GM13976 (cell line): ENCODE data around the gene LSMEM2.
"Not testable (repeated sequence)": the region's sequence is repeated elsewhere in the genome, so short reads cannot be mapped to it uniquely, and the experiment has no call there.

ENCODE experiments used
- DNase-seq: peaks from one replicate; pipeline ENCODE4 v3.0.0; 2012; ENCODE audit warnings: low spot score
- in situ Hi-C: fragments of 300-500 bp; cut with MboI; formaldehyde crosslinking; loops from one replicate; pipeline ENCODE4 v1.12.0; 2022; ENCODE audit warnings: low sequenced_read_pairs, mixed read lengths, inconsistent platforms; ENCODE audit not compliant: unreplicated experiment
- TF ChIP-seq, protein P1 (sequence below): IDR thresholded peaks from 2 replicates; pipeline ENCODE4 v1.5.1; 2012; ENCODE audit warnings: borderline replicate concordance, mild to moderate bottlenecking; ENCODE audit not compliant: insufficient read depth; ENCODE audit errors: extremely low read depth, missing control alignments, control extremely low read depth

LSMEM2 gene

GRCh38 chr3:50258979-50259378 is 19.9 kb upstream of the LSMEM2 start:
- in situ Hi-C loops, result no loop called here
- TF ChIP-seq, protein P1, sequence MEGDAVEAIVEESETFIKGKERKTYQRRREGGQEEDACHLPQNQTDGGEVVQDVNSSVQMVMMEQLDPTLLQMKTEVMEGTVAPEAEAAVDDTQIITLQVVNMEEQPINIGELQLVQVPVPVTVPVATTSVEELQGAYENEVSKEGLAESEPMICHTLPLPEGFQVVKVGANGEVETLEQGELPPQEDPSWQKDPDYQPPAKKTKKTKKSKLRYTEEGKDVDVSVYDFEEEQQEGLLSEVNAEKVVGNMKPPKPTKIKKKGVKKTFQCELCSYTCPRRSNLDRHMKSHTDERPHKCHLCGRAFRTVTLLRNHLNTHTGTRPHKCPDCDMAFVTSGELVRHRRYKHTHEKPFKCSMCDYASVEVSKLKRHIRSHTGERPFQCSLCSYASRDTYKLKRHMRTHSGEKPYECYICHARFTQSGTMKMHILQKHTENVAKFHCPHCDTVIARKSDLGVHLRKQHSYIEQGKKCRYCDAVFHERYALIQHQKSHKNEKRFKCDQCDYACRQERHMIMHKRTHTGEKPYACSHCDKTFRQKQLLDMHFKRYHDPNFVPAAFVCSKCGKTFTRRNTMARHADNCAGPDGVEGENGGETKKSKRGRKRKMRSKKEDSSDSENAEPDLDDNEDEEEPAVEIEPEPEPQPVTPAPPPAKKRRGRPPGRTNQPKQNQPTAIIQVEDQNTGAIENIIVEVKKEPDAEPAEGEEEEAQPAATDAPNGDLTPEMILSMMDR, result no peak
- no peak for DNase-seq

DNA sequence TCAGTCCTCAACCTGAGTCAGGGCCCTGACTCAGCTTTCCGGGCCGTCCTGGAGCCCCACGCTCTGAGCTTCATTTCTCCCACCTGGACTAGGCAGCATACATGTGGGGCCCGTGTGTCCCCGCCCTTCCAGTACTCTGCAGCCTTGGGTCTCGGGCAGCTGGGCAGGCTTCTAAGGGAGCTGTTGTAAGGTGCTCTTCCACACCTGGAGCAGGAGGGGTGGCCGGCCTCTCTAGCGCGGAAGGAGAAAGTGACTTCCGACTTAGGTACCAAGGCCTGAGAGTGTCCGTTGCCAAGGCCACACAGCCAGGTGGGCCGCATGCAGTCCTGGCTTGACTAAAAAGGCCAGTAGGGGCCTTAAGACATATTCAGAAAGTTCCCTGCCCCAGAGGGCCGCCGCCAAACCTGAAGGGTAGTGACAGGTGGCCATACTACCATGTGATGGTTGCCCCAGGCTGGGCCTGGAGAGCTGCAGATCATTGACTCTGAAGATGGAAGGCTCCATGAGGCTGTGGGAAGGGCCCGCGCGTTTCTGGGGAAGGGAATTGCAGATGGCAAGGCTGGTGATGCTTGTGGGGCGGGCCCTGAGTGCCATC is 19.4 kb upstream of the LSMEM2 start:
- DNase-seq, result no peak
- TF ChIP-seq, protein P1, result no peak
- in situ Hi-C loops, result no loop called here

DNA sequence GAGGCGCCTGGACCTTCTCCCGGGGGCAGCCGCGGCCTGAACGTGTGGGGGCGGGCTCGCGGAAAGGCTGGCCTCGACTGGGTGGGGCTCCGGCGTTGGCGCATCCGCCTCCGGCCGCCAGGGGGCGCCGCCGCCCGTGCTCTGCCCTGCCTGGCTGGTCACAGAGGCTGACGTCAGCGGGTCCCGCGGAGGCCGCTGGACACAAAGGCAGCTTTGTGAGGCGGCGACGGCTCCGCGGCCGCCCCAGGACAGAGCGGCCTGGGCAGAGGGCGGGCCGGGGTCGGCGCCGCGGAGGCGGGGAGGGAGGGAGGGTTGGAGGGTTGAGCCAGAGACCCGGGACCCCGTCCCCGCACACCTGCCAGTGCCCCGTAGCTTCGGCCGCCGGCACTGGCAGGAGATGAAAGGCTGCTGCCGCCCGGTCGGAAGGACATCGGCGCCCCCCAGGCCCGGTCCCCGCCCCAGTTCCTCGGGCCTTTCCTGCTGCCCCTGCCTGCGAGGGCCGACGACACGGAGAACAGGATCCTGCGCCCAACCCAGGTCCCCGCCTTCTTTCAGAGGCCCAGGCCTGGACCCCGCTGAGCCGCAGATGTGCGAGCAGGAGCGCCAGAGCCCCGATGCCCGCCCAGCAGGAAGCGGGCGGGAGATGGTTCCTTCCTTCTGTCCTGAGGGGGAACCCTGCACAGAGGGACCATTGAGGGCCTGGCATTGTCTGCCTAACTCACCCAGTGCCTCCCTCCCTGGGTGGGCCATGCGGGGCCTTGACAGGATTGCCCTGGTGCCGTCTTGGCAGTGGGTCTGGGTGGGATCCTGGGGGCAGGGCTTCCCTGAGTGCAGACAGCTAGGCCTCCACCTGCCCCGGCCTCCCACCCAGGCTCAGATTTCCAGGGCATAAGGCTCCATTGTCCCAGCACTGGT is 18.6 kb upstream of the LSMEM2 start:
- TF ChIP-seq, protein P1, result peak; percentile 99
- in situ Hi-C loops, result no loop called here
- peak; percentile 99 for DNase-seq

GRCh38 chr3:50260942-50261441 is 17.9 kb upstream of the LSMEM2 start:
- in situ Hi-C loops, result no loop called here
- TF ChIP-seq, protein P1, result no peak
- no peak for DNase-seq

GRCh38 chr3:50261505-50261904 is 17.4 kb upstream of the LSMEM2 start:
- TF ChIP-seq, protein P1, result no peak
- DNase-seq, result no peak
- in situ Hi-C loops, result no loop called here

GRCh38 chr3:50262200-50262599 is 16.7 kb upstream of the LSMEM2 start:
- DNase-seq, in situ Hi-C loops: not testable (repeated sequence)

GRCh38 chr3:50262778-50263177 is 16.1 kb upstream of the LSMEM2 start:
- DNase-seq, result no peak
- in situ Hi-C loops, result no loop called here
- TF ChIP-seq, protein P1, result no peak
